Panc1 (cell line): ENCODE measurements around the gene FTO. TPM values are rescaled to one million over a fixed set of nuclear protein-coding genes. Genes with fewer than 3 reads are reported as not detected.

Experiments
- ATAC-seq: fragments of 200-7000 bp; cut with Tn5 transposase; 2 replicates; pipeline ENCODE4 v1.9.1; 2020; ENCODE audit warnings: mild to moderate bottlenecking, moderate library complexity
- BruUV-seq: library from RNA; stranded (reverse); fragments of 400-500 nt; replicated peaks from 2 replicates; lab custom pipeline; 2021; lab: Mats Ljungman, UMichigan
- CTCF ChIA-PET: fragments of 300-600 bp; sonication (Branson Sonifier 250); formaldehyde crosslinking; loops from one replicate; lab custom pipeline; 2022; ENCODE audit warnings: antibody characterized with exemption; lab: Charles Lee
- POLR2A ChIA-PET: fragments of 300-600 bp; sonication (Branson Sonifier 250); formaldehyde crosslinking; loops from one replicate; lab custom pipeline; 2022; ENCODE audit warnings: antibody characterized with exemption; lab: Charles Lee
- DNase-seq: peaks from one replicate; pipeline ENCODE4 v3.0.0-alpha.2; 2010; ENCODE audit warnings: low read depth, low spot score
- H3K27ac ChIP-seq: 2 replicates; pipeline ENCODE4 v1.5.1; 2011; ENCODE audit warnings: mild to moderate bottlenecking, low read length, inconsistent platforms
- H3K27me3 ChIP-seq: fragments of 200-500 bp; sonication (Bioruptor generic); 2 replicates; pipeline ENCODE4 v1.6.0; 2014; ENCODE audit warnings: low read length, inconsistent platforms; ENCODE audit not compliant: control insufficient read depth, insufficient read depth
- H3K36me3 ChIP-seq: fragments of 200-500 bp; sonication (Bioruptor generic); 2 replicates; pipeline ENCODE4 v1.5.1; 2014; ENCODE audit warnings: inconsistent platforms, mild to moderate bottlenecking, low read length, moderate library complexity; ENCODE audit not compliant: control insufficient read depth, insufficient read depth
- H3K4me1 ChIP-seq: 2 replicates; pipeline ENCODE4 v1.5.1; 2011; ENCODE audit warnings: inconsistent platforms, mild to moderate bottlenecking, low read length, moderate library complexity; ENCODE audit not compliant: control insufficient read depth, insufficient read depth
- H3K4me3 ChIP-seq, 2 experiments: 2 replicates each; pipeline ENCODE4 v1.5.1; 2011 to 2012; ENCODE audit warnings: low read depth in 2 of 2, low read length in 2 of 2, mild to moderate bottlenecking in 2 of 2, inconsistent platforms in 1 of 2, moderate library complexity in 1 of 2
- H3K9me3 ChIP-seq: fragments of 200-500 bp; sonication (Bioruptor generic); 2 replicates; pipeline ENCODE4 v1.5.1; 2014; ENCODE audit warnings: low read depth, mild to moderate bottlenecking, inconsistent platforms, low read length, moderate library complexity; ENCODE audit not compliant: control insufficient read depth, insufficient read depth
- POLR2AphosphoS5 ChIP-seq: IDR thresholded peaks from 2 replicates; pipeline ENCODE4 v1.6.1; 2012; ENCODE audit warnings: mild to moderate bottlenecking, low read depth, low read length, moderate library complexity
- SIN3A ChIP-seq: IDR thresholded peaks from 2 replicates; pipeline ENCODE4 v1.6.1; 2012; ENCODE audit warnings: low read depth, mild to moderate bottlenecking, low read length, moderate library complexity, borderline replicate concordance; ENCODE audit not compliant: insufficient read depth
- TCF7L2 ChIP-seq: IDR thresholded peaks from 2 replicates; pipeline ENCODE4 v1.6.1; 2011; ENCODE audit warnings: mild to moderate bottlenecking, low read depth, low read length, inconsistent platforms
- in situ Hi-C: cut with HindIII; loops from 2 replicates; pipeline ENCODE4 v1.10.0; 2016; ENCODE audit warnings: low sequenced_read_pairs, low pct_unique_long_range_greater_than_20kb
- intact Hi-C: fragments of 100-400 bp; cut with micrococcal nuclease; formaldehyde crosslinking; loops from one replicate; pipeline ENCODE4 v1.10.0; 2022; ENCODE audit not compliant: unreplicated experiment
- total RNA-seq: library from RNA; stranded (reverse); gene quantifications from one replicate; pipeline ENCODE4 v1.2.1, GENCODE V29; 2021; ENCODE audit not compliant: unreplicated experiment
- TF ChIP-seq, protein P1 (sequence below), 2 experiments: IDR thresholded peaks; 2 replicates each; pipeline ENCODE4 v1.6.1; 2011 to 2012; ENCODE audit warnings: low read depth in 2 of 2, control low read depth in 1 of 2, low read length in 1 of 2, mild to moderate bottlenecking in 1 of 2, moderate library complexity in 1 of 2; ENCODE audit not compliant: insufficient read depth in 1 of 2
- TF ChIP-seq, protein P2 (sequence below): fragments of 450-650 bp; IDR thresholded peaks from 2 replicates; pipeline ENCODE4 v1.5.1; 2017; ENCODE audit warnings: mild to moderate bottlenecking

The FTO gene
- total RNA-seq, 1 experiment from 2014 or later, result 38.2 TPM

DNA sequence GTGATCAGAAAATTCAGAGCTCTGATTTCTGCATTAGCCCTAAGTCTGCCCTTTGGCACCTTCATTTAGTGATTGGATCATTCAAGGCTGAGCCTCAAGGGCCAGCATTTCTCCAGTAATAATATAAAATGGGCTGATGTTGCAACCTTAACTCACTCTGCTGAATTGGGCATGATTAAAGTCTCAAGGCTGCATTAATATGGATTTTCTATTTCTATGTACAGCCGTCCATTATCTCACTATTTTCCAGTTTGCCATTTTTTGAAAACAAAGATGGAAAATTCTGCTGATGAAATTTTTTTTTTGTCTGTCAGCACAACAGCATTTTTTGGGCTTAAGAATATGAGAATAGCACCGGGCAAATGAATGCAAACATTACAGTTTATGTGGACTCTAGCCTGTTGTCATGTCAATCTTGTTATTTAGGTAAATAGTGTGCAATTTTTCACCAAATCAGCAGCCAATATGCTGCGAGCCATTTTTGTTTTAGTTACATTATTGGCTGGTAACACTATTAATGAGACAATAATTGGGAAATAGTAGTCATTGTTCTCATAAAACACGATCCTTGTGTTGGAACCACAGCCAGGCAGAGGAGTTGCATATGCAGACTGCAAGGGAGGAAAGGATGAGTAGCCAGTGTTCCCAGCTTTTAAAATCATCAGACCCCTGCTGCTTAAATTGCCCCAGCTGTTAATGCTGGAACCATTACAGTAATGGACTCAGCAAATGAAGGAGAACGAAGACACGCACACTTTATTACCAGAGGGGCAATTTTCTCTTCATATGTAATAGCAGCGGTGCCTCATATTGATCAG, 10.5 kb downstream of the FTO start:
- ChIA-PET CTCF (no interaction called here), POLR2A (interaction anchor here (0.6 kb wide), 1 partner anchor 30 kb away, joined by 4 read pairs; no protein-coding TSS in a partner anchor)
- Histone ChIP-seq H3K27me3 (no peaks in the 10 kb centered on the region), H3K36me3 (no peaks in the 10 kb centered on the region), H3K9me3 (no peaks in the 10 kb centered on the region), H3K4me1 (peaks cover 13% of the 10 kb centered on the region; the same call in 1 of the 2 replicates), H3K4me3 (no peak overlapping the region), H3K27ac (peak overlapping the region; percentile 12; the same call in 1 of the 2 replicates)
- intact Hi-C loops, result no loop called here
- TF ChIP-seq SIN3A (no peak), TCF7L2 (no peak), POLR2AphosphoS5 (no peak)
- TF ChIP-seq, protein P1, sequence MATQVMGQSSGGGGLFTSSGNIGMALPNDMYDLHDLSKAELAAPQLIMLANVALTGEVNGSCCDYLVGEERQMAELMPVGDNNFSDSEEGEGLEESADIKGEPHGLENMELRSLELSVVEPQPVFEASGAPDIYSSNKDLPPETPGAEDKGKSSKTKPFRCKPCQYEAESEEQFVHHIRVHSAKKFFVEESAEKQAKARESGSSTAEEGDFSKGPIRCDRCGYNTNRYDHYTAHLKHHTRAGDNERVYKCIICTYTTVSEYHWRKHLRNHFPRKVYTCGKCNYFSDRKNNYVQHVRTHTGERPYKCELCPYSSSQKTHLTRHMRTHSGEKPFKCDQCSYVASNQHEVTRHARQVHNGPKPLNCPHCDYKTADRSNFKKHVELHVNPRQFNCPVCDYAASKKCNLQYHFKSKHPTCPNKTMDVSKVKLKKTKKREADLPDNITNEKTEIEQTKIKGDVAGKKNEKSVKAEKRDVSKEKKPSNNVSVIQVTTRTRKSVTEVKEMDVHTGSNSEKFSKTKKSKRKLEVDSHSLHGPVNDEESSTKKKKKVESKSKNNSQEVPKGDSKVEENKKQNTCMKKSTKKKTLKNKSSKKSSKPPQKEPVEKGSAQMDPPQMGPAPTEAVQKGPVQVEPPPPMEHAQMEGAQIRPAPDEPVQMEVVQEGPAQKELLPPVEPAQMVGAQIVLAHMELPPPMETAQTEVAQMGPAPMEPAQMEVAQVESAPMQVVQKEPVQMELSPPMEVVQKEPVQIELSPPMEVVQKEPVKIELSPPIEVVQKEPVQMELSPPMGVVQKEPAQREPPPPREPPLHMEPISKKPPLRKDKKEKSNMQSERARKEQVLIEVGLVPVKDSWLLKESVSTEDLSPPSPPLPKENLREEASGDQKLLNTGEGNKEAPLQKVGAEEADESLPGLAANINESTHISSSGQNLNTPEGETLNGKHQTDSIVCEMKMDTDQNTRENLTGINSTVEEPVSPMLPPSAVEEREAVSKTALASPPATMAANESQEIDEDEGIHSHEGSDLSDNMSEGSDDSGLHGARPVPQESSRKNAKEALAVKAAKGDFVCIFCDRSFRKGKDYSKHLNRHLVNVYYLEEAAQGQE (IDR thresholded peaks at IDR 0.05; ENCODE audit: insufficient read depth in 1 of 2, low read depth in 2 of 2, low read length in 1 of 2), result no peak
- TF ChIP-seq, protein P2, sequence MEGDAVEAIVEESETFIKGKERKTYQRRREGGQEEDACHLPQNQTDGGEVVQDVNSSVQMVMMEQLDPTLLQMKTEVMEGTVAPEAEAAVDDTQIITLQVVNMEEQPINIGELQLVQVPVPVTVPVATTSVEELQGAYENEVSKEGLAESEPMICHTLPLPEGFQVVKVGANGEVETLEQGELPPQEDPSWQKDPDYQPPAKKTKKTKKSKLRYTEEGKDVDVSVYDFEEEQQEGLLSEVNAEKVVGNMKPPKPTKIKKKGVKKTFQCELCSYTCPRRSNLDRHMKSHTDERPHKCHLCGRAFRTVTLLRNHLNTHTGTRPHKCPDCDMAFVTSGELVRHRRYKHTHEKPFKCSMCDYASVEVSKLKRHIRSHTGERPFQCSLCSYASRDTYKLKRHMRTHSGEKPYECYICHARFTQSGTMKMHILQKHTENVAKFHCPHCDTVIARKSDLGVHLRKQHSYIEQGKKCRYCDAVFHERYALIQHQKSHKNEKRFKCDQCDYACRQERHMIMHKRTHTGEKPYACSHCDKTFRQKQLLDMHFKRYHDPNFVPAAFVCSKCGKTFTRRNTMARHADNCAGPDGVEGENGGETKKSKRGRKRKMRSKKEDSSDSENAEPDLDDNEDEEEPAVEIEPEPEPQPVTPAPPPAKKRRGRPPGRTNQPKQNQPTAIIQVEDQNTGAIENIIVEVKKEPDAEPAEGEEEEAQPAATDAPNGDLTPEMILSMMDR, result no peak
- in situ Hi-C loops, result no loop called here
- no TSS peak for BruUV-seq
- ATAC-seq (no peak), DNase-seq (no peak)

- H3K36me3 ChIP-seq, result no peaks in the 10 kb centered on the region
- no peak for TF ChIP-seq POLR2AphosphoS5
- CTCF ChIA-PET, result no interaction called here
- intact Hi-C loops, result no loop called here
- H3K4me1 ChIP-seq, result peaks cover 13% of the 10 kb centered on the region; the same call in 1 of the 2 replicates
- in situ Hi-C loops, result no loop called here
- no peak for DNase-seq
- BruUV-seq, result no TSS peak
- POLR2A ChIA-PET, result interaction anchor here (0.6 kb wide), 1 partner anchor 30 kb away, joined by 4 read pairs; no protein-coding TSS in a partner anchor
- H3K27me3 ChIP-seq, result no peaks in the 10 kb centered on the region
- no peak overlapping the region for H3K4me3 ChIP-seq
- no peak for ATAC-seq
- no peaks in the 10 kb centered on the region for H3K9me3 ChIP-seq
- H3K27ac ChIP-seq, result peak overlapping the region; percentile 12; the same call in 1 of the 2 replicates
These were observed 11.0 kb downstream of the FTO start for GRCh38 chr16:53715023-53715384.

DNA sequence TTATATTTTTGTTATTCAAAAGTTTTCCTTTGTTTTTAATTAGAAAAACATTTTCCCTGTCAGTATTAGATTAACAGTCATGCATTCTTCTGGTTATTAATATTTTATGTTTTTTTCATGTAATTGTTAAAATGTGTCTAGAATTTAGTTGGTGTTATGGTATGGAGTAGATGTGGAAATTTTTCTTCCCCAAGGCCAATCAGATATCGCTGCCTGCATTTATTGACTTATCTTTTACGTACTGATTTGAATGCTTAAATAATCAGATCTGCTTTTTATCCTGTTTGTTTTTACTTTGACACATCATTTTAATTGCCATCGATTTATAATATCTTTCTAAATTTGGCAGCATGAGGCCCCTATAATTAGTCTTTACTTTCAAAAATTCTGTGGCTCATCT, 13.6 kb downstream of the FTO start:
- no peak overlapping the region for H3K4me3 ChIP-seq
- TF ChIP-seq POLR2AphosphoS5, result no peak
- no peak for TF ChIP-seq TCF7L2
- TF ChIP-seq, protein P2, result no peak
- H3K4me1 ChIP-seq, result peaks cover 13% of the 10 kb centered on the region; the same call in 1 of the 2 replicates
- no peaks in the 10 kb centered on the region for H3K36me3 ChIP-seq
- POLR2A ChIA-PET, result no interaction called here
- no peak overlapping the region for H3K27ac ChIP-seq
- H3K27me3 ChIP-seq, result no peaks in the 10 kb centered on the region
- H3K9me3 ChIP-seq, result no peaks in the 10 kb centered on the region
- no peak for ATAC-seq
- in situ Hi-C loops (no loop called here), intact Hi-C loops (no loop called here)
- CTCF ChIA-PET, result no interaction called here
- BruUV-seq, result no TSS peak
- no peak for DNase-seq
